KBM-7 (cell line): ENCODE measurements around the gene PLEKHG5.
"Not testable (repeated sequence)": the region's sequence is repeated elsewhere in the genome, so short reads cannot be mapped to it uniquely, and the experiment has no call there.

Experiments used
- DNase-seq: peaks from one replicate; pipeline ENCODE4 v3.0.0-alpha.2; 2015
- in situ Hi-C: fragments of 300-500 bp; cut with MboI; formaldehyde crosslinking; loops from 2 replicates; pipeline ENCODE4 v1.14.3; 2020; ENCODE audit warnings: low sequenced_read_pairs, low pct_unique_long_range_greater_than_20kb, mixed read lengths

PLEKHG5 gene

GRCh38 chr1:6499296-6499695 lies 7.8 kb upstream of the PLEKHG5 start:
- in situ Hi-C loops: no loop called here
- no peak for DNase-seq

GRCh38 chr1:6498576-6499111 lies 7.2 kb upstream of the PLEKHG5 start:
- in situ Hi-C loops: no loop called here

GRCh38 chr1:6497867-6498575 lies 6.6 kb upstream of the PLEKHG5 start:
- in situ Hi-C loops: no loop called here
- DNase-seq: no peak

More at GRCh38 chr1:6498576-6499111, 7.2 kb upstream of the PLEKHG5 start:
- DNase-seq: no peak

DNA sequence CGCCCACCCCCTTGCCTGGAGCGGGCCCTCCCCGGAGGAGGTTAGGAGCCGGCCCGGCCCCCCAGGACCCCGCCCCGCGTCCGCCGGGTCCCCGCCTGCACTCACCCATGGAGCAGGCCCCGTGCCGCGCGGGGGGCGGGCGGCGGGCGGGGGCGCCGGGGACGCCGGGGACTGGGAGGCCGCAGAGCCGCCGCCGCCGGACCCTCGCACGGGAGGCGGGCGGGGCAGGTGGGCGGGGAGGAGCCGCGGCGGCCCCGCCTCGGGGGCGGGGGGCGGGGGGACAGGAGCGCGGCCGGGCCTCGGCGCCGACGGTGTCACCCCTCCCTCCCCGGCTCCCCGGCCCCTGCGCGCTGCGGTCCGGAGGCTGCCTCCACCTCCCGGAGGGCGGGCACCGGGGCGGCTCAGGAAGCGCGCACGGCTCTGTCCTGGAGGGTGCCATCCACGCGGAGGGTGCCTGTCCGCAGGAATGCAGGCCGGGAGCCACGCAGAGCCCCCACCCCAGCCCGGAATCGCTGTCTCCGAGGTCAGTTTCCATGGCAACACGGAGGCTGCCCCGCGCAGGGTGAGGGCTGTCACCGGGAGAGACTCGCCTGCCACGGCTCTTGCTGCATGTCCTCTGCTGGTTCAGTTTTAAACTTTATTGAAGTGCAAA lies 5.9 kb upstream of the PLEKHG5 start:
- in situ Hi-C loops: no loop called here
- peak; percentile 56 for DNase-seq

DNA sequence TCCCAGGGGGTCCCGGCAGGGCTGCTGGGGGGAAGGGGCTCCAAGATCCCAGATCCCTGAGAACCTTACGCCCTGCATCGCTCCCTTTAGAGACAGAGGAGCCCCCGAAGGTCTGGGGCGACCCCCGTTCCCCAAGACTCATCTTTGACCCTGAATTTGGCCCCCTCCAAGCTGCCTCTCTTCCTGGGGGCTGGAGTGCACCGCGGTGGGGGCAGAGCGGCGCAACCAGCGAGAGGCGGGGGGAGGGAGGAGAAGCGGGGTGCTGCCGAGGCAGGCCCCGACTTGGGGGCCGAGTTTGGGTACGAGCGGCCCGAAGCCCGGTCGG lies 5.4 kb upstream of the PLEKHG5 start:
- DNase-seq: no peak
- in situ Hi-C loops: no loop called here

DNA sequence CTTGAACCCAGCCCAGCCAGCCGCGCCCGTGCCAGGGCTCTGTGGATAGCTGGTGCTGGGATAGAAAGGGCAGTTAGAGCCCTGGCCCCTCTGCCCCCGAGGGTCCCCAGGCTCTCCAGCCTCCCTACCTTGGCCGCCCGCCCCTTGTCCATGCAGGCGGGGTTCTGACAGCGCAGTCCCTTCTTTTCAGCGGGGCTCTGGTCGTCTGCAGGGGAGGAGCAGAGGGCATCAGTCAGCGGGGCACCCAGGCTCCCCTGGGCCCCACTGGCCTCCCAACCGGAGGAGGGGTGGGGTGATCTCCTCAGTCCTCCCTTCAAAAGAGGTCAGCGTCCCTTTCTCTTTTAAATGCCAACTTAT lies 4.9 kb upstream of the PLEKHG5 start:
- DNase-seq: no peak
- in situ Hi-C loops: no loop called here

DNA sequence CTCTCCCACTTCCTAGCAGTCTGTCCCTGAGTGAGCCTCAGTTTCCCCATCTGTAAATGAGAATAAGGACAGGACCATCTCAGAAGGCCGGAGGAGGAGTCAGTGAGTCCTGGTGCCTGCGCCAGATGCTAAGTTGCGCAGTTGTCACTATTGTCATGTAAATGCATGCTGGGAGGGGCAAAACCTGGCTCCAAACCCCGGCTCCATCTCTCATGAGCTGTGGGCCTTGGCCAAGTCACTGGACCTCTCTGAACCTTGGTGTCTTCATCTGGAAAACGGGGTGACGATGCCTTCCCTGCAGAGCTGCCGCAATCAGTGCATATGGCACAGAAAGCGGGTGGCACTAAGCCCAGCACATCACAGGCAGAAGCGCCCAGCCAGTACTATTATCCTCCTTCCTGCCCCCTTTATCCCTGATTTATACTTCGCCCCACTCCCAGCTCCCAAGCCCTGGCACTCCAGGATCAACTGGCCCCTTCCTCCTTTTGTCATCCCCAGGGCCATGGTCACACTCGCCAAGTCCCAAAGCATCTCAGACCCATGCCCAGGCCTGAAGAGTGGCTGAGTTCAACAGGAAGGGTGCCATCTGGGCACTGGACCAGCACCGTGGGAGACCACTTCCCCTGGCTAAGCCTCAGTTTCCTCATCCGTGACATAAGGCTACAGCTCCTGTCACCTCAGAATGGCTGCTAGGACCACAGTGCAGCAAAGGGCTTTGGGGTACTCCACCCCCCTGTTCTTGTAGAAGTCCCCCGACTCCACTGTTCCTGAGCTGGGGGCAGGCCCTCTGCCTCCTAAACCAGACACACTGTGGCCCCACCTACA lies 4.3 kb upstream of the PLEKHG5 start:
- in situ Hi-C loops: no loop called here
- DNase-seq: no peak

- no peak for DNase-seq
- in situ Hi-C loops: no loop called here
These were observed 3.6 kb upstream of the PLEKHG5 start for GRCh38 chr1:6495041-6495441.

DNA sequence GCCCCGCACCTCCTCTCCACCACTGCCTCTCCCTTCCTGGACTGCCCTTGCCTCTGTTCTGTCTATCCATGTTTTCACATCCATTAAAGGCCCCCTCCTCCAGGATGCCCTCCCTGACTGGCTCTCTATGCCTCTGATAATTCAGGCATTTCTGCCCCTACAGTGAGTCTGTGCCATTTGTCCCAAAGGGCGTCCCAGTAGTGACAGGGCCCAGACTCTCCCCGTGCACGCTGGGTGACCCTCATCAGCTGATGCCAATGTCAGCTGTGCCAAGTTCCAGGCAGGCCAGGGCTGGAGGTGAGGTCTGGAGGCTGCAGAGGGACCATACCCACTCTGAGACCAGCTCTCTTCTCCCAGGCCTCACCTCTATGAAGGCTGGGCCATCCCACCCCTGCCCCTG lies 3.2 kb upstream of the PLEKHG5 start:
- DNase-seq: no peak
- in situ Hi-C loops: no loop called here

- DNase-seq, in situ Hi-C loops: not testable (repeated sequence)
These were observed 2.4 kb upstream of the PLEKHG5 start for GRCh38 chr1:6493834-6494223.

DNA sequence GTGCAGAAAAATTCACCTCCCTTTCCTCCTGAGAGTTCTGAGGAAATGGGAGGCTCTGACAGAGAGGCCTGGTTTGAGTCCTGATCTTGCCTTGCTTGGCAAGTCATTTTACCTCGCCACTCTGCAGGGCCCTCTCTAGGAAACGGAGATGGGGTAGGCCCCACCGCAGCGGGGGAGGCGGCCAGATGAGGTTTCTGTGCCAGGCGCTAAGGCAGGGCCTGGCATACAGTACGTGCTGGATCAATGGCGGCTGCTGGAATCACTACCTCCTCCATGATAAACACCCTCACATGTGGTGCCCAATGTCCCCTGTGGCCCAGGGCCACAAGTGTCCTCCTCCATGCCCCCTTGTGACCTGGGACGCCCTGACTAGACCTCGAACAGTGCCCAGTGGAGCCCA lies 499 bp upstream of the PLEKHG5 start:
- DNase-seq: peak; percentile 35
- in situ Hi-C loops: no loop called here

DNA sequence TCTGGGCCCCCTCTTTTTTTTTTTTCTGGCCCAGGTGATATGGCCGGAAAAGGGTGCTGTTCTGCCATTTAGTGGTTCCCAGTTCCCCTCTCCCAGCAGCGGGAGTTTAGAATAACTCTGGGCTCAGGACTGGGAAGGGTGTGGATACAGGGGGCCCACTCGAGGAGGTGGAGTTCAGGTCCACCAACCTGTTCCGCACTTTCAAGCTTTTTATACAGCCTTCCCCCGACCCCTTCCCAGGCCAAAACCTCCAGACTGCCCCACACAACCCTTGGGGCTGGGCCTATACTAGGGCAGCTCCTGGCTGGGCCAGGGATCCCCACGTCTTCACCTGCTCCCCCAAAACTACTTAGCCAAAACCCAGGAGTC lies 402 bp downstream of the PLEKHG5 start:
- DNase-seq: no peak
- in situ Hi-C loops: no loop called here

- in situ Hi-C loops: no loop called here
- peak; percentile 67 for DNase-seq
These were observed 1.0 kb downstream of the PLEKHG5 start for GRCh38 chr1:6490181-6491080.

GRCh38 chr1:6489799-6490180 lies 1.7 kb downstream of the PLEKHG5 start:
- peak; percentile 81 for DNase-seq
- in situ Hi-C loops: no loop called here

DNA sequence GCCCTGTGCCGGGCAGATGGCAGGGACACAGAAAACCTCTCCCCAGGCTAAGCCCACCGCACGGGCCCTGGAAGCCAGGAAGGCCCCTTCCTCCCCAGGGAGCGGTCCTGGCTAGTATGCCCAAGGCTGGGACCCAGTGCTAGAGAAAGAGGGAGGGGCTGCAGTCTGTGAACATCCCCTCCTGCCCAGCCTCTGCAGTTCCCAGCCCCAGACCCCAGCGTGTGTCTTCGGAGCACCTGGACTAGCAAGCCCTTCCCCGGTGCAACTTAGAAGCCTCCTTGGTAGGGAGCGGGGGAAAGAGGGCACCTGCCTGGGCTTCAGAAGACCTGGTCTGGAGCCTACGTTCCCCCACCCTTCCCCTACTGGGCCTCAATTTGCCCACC lies 2.1 kb downstream of the PLEKHG5 start:
- in situ Hi-C loops: no loop called here
- DNase-seq: no peak

DNA sequence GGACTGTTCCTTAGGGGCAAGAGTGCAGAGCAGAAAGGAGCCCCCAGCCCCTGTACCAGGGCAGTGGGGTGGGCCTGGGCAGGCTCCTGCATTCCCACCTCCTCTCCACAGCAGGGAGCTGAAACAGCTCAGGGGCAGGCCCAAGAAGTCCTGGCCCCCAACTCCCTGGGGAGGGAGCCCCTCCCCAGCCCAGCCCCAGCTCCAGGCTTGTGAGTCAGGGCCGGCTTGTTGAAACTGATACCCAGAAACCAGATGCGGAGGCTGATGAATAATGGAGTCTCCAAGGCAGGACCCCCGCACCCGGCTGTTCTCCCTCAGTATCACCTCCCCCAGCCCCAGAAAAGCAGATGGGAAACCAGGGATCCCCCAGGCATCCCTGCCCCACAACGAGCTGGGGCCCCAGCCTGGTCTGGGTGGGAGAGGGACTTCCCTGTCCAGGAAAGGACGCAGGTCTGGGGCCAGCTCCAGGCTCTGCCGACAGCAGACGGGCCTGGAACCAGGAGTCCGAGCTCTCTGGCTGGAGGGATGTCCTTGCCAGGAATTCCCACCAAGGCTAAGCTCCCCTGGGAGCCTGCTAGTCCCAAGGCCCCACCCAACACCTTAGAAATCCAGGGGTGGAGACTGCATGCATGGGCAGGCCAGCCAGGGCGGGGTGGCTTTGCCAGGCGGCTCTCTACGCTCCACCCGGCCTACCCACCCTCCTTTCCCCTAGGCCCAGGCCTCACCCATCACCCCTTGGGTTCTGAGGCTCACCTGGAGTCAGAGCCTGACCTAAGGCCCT lies 2.7 kb downstream of the PLEKHG5 start:
- in situ Hi-C loops: no loop called here
- no peak for DNase-seq

- no peak for DNase-seq
These were observed 3.5 kb downstream of the PLEKHG5 start for GRCh38 chr1:6487804-6488484.

GRCh38 chr1:6486433-6487011 lies 4.9 kb downstream of the PLEKHG5 start:
- DNase-seq: peak; percentile 83
- in situ Hi-C loops: no loop called here

More at GRCh38 chr1:6487804-6488484, 3.5 kb downstream of the PLEKHG5 start:
- in situ Hi-C loops: no loop called here
